Effector memory CD8-positive, alpha-beta T cell (primary cell): Measurements from ENCODE around the gene ONECUT3.

ENCODE experiments used
- ATAC-seq: fragments of 150-1000 bp; cut with Tn5 transposase; replicated peaks from 2 replicates; pipeline ENCODE4 v1.10.0; 2021; ENCODE audit warnings: mild to moderate bottlenecking, moderate library complexity
- DNase-seq, 3 experiments: peaks; one replicate each; pipeline ENCODE4 v3.0.0; 2021
- H3K27ac Mint-ChIP-seq, 2 donors: one replicate each; pipeline ENCODE4 v1.8.0; 2022; ENCODE audit warnings: mild to moderate bottlenecking in 2 of 2, mixed read lengths in 2 of 2, moderate library complexity in 2 of 2
- H3K27me3 Mint-ChIP-seq, 2 donors: one replicate each; pipeline ENCODE4 v1.8.0; 2022; ENCODE audit warnings: mixed read lengths in 2 of 2
- H3K36me3 Mint-ChIP-seq: one replicate; pipeline ENCODE4 v1.8.0; 2022; ENCODE audit warnings: mild to moderate bottlenecking, moderate library complexity, mixed read lengths; ENCODE audit not compliant: insufficient read depth
- H3K4me1 Mint-ChIP-seq, 2 donors: one replicate each; pipeline ENCODE4 v1.8.0; 2022; ENCODE audit warnings: low read depth in 2 of 2, mixed read lengths in 2 of 2
- H3K4me3 Mint-ChIP-seq, 2 donors: one replicate each; pipeline ENCODE4 v1.8.0; 2022; ENCODE audit warnings: mild to moderate bottlenecking in 2 of 2, mixed read lengths in 2 of 2, moderate library complexity in 2 of 2
- H3K9me3 Mint-ChIP-seq, 2 donors: one replicate each; pipeline ENCODE4 v1.8.0; 2022; ENCODE audit warnings: mixed read lengths in 2 of 2

Gene ONECUT3

DNA sequence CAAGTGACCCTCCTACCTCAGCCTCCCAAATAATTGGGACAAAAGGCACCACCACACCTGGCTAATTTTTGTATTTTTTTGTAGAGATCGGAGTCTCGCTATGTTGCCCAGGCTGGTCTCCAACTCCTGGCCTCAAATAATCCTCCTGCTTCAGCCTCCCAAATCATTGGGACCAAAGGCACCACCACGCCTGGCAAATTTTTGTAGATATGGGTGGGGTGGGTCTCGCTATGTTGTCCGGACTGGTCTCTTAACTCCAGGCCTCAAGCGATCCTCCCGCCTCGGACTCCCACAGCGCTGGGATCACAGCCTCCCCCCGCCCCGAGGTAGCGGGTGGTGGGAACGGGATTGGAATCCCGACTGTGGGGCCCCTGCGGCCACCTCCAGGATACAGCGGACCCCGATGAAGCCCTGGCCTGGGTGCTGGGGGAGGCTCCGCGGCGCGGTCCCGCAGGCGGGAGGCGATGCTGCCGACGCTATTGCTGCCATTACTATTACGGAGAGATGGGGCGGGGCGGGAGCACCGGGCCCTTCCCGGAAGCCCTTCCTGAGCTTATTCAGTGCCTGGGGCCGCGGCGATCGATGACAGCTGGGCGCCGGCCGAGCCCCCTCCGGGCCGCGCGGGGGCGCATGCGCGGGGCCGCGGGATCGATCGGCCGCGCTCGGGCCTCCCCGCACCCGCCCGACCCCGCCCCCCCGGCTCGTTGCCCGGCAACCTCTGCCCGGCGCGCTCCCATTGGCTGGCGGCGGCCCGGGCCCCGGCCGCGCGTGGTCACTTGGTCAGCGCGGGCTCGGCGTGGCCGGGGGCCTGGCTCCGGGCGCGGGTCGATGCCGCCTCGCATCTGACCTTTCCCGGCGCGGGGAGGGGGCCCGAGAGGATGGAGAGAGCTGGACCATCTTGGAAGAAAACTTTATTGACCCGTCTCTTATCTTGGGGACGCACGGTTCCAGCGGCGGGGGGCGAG is 27.9 kb upstream of the ONECUT3 start:
- H3K36me3 Mint-ChIP-seq = peaks cover 2% of the 10 kb centered on the region
- peaks cover 0 to 3% of the 10 kb centered on the region in 2 donors for H3K4me1 Mint-ChIP-seq
- H3K27ac Mint-ChIP-seq = no peak overlapping the region
- peak; percentile 22 for ATAC-seq
- H3K9me3 Mint-ChIP-seq = no peaks in the 10 kb centered on the region
- DNase-seq = no peak
- H3K27me3 Mint-ChIP-seq = peaks cover 42 to 64% of the 10 kb centered on the region in 2 donors
- H3K4me3 Mint-ChIP-seq = peak overlapping the region; percentile 60 to 61

GRCh38 chr19:1728816-1729567 is 24.3 kb upstream of the ONECUT3 start:
- H3K27me3 Mint-ChIP-seq = peaks cover 30 to 56% of the 10 kb centered on the region in 2 donors

DNA sequence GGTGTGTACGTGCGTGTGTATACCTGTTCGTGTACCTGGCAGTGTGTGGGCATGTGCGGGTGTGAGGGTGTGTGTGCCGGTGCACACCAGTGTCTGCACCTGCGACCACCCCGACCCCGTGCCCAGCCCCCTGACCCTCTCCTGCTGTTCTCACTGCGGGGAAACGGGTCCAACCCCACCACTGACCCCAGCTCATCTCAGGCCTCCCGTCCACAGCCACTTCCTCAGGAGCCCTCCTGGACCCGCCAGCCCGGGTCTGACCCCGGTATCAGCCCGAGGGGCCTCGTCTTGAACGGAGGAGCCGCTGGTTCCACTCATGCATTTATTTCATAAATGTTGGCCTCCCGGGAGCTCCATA is 23.8 kb upstream of the ONECUT3 start:
- Mint-ChIP-seq H3K4me3 (no peak overlapping the region), H3K27ac (no peak overlapping the region), H3K27me3 (peaks cover 35 to 61% of the 10 kb centered on the region in 2 donors), H3K9me3 (no peaks in the 10 kb centered on the region), H3K4me1 (peaks cover 0 to 3% of the 10 kb centered on the region in 2 donors), H3K36me3 (no peaks in the 10 kb centered on the region)
- ATAC-seq = no peak
- DNase-seq = no peak

More at GRCh38 chr19:1728816-1729567, 24.3 kb upstream of the ONECUT3 start:
- Mint-ChIP-seq H3K27ac (no peak overlapping the region), H3K4me1 (peaks cover 0 to 3% of the 10 kb centered on the region in 2 donors), H3K9me3 (no peaks in the 10 kb centered on the region), H3K36me3 (no peaks in the 10 kb centered on the region), H3K4me3 (no peak overlapping the region)
- no peak for ATAC-seq
- no peak for DNase-seq

DNA sequence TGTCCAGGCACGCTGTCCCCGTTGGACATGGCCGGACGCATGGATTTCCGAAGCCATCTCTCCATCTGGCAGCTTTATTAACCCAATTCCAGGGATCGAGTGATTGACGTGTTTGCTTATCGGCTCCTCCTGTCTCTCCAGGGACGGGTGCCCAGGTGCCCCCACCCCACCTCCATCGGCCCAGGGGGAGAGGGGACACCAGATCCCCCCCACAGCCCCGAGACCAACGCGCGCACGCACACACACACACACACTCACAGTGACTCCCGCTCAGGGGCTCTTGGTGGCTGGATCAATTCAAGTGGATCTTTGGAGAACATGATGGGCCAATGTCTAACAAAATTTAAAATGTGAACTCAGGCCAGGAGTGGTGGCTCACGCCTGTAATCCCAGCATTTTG is 23.1 kb upstream of the ONECUT3 start:
- ATAC-seq = no peak
- Mint-ChIP-seq H3K27ac (no peak overlapping the region), H3K9me3 (no peaks in the 10 kb centered on the region), H3K27me3 (peaks cover 37 to 67% of the 10 kb centered on the region in 2 donors), H3K4me3 (no peak overlapping the region), H3K4me1 (peaks cover 0 to 2% of the 10 kb centered on the region in 2 donors), H3K36me3 (no peaks in the 10 kb centered on the region)
- DNase-seq = no peak

GRCh38 chr19:1734321-1734966 is 18.9 kb upstream of the ONECUT3 start:
- no peak for ATAC-seq
- H3K36me3 Mint-ChIP-seq = no peaks in the 10 kb centered on the region
- DNase-seq = no peak
- H3K27me3 Mint-ChIP-seq = peaks cover 28 to 80% of the 10 kb centered on the region in 2 donors
- H3K27ac Mint-ChIP-seq = no peak overlapping the region
- H3K4me1 Mint-ChIP-seq = no peaks in the 10 kb centered on the region
- no peaks in the 10 kb centered on the region for H3K9me3 Mint-ChIP-seq
- H3K4me3 Mint-ChIP-seq = no peak overlapping the region

DNA sequence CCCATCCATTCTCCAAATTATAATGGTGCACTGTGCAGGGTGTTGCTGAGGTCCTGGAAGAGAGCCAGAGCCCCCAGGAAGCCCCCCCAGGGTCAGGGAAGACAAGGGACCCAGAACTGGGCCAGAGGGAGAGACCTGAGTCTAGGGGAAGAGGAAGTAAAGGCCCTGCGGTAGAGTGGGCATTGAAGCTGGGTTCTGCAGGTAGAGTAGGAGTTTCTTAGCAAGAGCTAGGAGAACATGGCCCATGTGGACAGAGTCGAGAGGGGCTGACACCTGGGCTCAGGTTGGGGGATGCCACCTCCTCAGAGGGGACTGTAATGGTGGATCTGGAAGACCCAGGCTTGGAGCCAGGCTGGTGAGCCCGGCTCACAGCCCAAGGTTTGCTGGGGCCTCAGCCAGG is 17.0 kb upstream of the ONECUT3 start:
- H3K4me1 Mint-ChIP-seq = no peaks in the 10 kb centered on the region
- DNase-seq (no peak), ATAC-seq (no peak)
- peaks cover 28 to 86% of the 10 kb centered on the region in 2 donors for H3K27me3 Mint-ChIP-seq
- H3K27ac Mint-ChIP-seq = no peak overlapping the region
- no peak overlapping the region for H3K4me3 Mint-ChIP-seq
- H3K36me3 Mint-ChIP-seq = no peaks in the 10 kb centered on the region
- no peaks in the 10 kb centered on the region for H3K9me3 Mint-ChIP-seq

- ATAC-seq (no peak), DNase-seq (no peak)
- Mint-ChIP-seq H3K9me3 (no peaks in the 10 kb centered on the region), H3K4me3 (no peak overlapping the region), H3K4me1 (no peaks in the 10 kb centered on the region), H3K27me3 (peaks cover 23 to 86% of the 10 kb centered on the region in 2 donors), H3K36me3 (no peaks in the 10 kb centered on the region), H3K27ac (no peak overlapping the region)
Observed at GRCh38 chr19:1736927-1737326, 16.4 kb upstream of the ONECUT3 start.

GRCh38 chr19:1739960-1740629 is 13.2 kb upstream of the ONECUT3 start:
- H3K27me3 Mint-ChIP-seq = peaks cover 15 to 77% of the 10 kb centered on the region in 2 donors

GRCh38 chr19:1742989-1743696 is 10.2 kb upstream of the ONECUT3 start:
- H3K4me1 Mint-ChIP-seq = peaks cover 9 to 12% of the 10 kb centered on the region in 2 donors
- peaks cover 19 to 71% of the 10 kb centered on the region in 2 donors for H3K27me3 Mint-ChIP-seq
- ATAC-seq (no peak), DNase-seq (no peak)
- peaks cover 4% of the 10 kb centered on the region for H3K36me3 Mint-ChIP-seq
- no peak overlapping the region for H3K4me3 Mint-ChIP-seq
- H3K9me3 Mint-ChIP-seq = no peaks in the 10 kb centered on the region
- H3K27ac Mint-ChIP-seq = no peak overlapping the region

More at GRCh38 chr19:1739960-1740629, 13.2 kb upstream of the ONECUT3 start:
- ATAC-seq = no peak
- Mint-ChIP-seq H3K4me3 (no peak overlapping the region), H3K36me3 (no peaks in the 10 kb centered on the region), H3K9me3 (no peaks in the 10 kb centered on the region), H3K4me1 (no peaks in the 10 kb centered on the region), H3K27ac (peak overlapping the region in 1 of 2 donors; percentile 53)
- DNase-seq = no peak

GRCh38 chr19:1744133-1744665 is 9.1 kb upstream of the ONECUT3 start:
- Mint-ChIP-seq H3K27ac (no peak overlapping the region), H3K4me3 (no peak overlapping the region), H3K4me1 (peaks cover 9 to 12% of the 10 kb centered on the region in 2 donors), H3K36me3 (peaks cover 4% of the 10 kb centered on the region), H3K27me3 (peaks cover 19 to 68% of the 10 kb centered on the region in 2 donors), H3K9me3 (no peaks in the 10 kb centered on the region)
- no peak for ATAC-seq
- DNase-seq = no peak

DNA sequence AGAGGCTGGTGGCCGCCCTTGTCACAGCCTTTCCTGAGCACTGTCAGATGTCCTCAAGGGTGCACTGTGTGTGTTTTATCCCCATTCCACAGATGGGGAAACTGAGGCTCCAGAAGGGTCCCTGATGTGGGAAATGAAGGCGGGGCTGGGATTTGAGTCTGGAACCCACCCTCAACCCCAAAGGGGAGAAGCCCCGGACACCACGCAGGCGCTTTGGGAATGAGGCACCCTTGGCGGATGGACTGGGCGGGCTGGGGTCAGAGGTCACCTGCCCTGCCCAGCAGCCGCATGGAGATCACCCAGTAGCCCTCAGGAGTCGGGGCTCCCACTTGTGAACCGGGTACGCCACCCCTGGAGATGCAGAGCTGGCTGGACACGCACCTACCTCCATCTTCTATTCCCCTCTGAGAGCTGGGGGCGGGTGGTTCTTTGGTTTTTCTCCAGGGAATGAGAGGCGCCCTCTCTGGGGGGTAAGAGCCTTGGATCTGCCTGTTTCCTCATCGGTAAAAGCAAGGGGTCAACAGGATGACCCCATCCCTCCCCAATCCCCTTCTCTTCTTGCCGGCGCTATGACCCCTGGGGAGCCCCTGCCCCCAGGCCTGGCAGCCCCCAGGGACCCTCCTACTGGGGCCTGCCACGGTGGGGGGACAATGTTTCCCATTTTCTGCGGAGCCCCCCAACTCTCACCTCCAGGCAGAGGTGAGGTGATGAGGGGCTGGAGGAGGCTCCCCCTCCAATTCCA is 8.3 kb upstream of the ONECUT3 start:
- no peaks in the 10 kb centered on the region for H3K9me3 Mint-ChIP-seq
- DNase-seq (no peak), ATAC-seq (no peak)
- peaks cover 4% of the 10 kb centered on the region for H3K36me3 Mint-ChIP-seq
- peaks cover 9 to 13% of the 10 kb centered on the region in 2 donors for H3K4me1 Mint-ChIP-seq
- H3K27me3 Mint-ChIP-seq = peaks cover 21 to 68% of the 10 kb centered on the region in 2 donors
- H3K4me3 Mint-ChIP-seq = no peak overlapping the region
- H3K27ac Mint-ChIP-seq = no peak overlapping the region

DNA sequence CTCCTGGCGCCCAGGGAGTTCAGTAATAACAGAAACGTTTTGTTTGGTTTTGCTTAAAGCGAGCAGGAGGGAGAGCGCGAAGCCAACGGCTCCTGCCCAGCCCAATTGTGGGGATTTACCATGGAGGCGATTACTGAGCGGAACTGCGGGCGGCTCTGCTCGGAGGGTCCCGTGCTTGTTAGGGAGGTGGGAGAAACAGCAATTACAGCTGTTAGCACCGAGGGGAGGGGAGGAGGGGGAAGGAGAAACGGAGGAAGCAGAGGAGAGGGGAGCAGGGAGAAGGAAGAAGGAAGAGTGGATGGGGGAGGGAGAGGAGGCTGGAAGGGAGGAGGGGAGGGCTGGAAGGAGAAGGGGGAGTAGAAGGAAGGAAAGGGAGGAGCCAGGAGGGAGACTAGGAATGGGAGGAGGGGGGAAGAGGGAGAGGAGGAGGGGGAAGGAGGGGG is 7.7 kb upstream of the ONECUT3 start:
- Mint-ChIP-seq H3K27me3 (peaks cover 28 to 68% of the 10 kb centered on the region in 2 donors), H3K4me1 (peaks cover 13 to 17% of the 10 kb centered on the region in 2 donors), H3K9me3 (no peaks in the 10 kb centered on the region), H3K4me3 (no peak overlapping the region), H3K36me3 (peaks cover 4% of the 10 kb centered on the region), H3K27ac (no peak overlapping the region)
- DNase-seq (no peak), ATAC-seq (no peak)
